A673 (cell line): Measurements from ENCODE around the gene GDF7. TPM values are rescaled to one million over a fixed set of nuclear protein-coding genes. Genes with fewer than 3 reads are reported as not detected.

Experiments used
- BruUV-seq: library from RNA; stranded (reverse); fragments of 400-500 nt; replicated peaks from 2 replicates; lab custom pipeline; 2021; lab: Mats Ljungman, UMichigan
- CTCF ChIA-PET: fragments of 300-600 bp; sonication (Branson Sonifier 250); formaldehyde crosslinking; loops from one replicate; lab custom pipeline; 2022; ENCODE audit warnings: antibody characterized with exemption; lab: Charles Lee
- POLR2A ChIA-PET: fragments of 300-600 bp; sonication (Branson Sonifier 250); formaldehyde crosslinking; loops from one replicate; lab custom pipeline; 2022; ENCODE audit warnings: antibody characterized with exemption; ENCODE audit not compliant: low non-redundant PET; lab: Charles Lee
- DNase-seq: peaks from one replicate; pipeline ENCODE4 v3.0.0-alpha.2; 2015; ENCODE audit warnings: low spot score
- H3K27ac ChIP-seq: fragments of 200-600 bp; sonication (generic); 2 replicates; pipeline ENCODE4 v1.5.1; 2016; ENCODE audit warnings: mixed run types, low read depth, mild to moderate bottlenecking, mixed read lengths, antibody characterized with exemption, low read length; ENCODE audit not compliant: poor library complexity, severe bottlenecking
- H3K27me3 ChIP-seq: fragments of 200-600 bp; sonication (generic); replicated peaks from 2 replicates; pipeline ENCODE4 v1.6.1; 2017; ENCODE audit warnings: mixed run types, low read depth, mild to moderate bottlenecking, mixed read lengths, antibody characterized with exemption, low read length; ENCODE audit not compliant: insufficient read depth, poor library complexity
- H3K36me3 ChIP-seq: fragments of 200-600 bp; sonication (generic); 2 replicates; pipeline ENCODE4 v1.6.1; 2016; ENCODE audit warnings: mixed run types, mild to moderate bottlenecking, mixed read lengths, antibody characterized with exemption, low read length; ENCODE audit not compliant: insufficient read depth, poor library complexity, severe bottlenecking
- H3K4me1 ChIP-seq: fragments of 200-600 bp; sonication (generic); 2 replicates; pipeline ENCODE4 v1.6.1; 2017; ENCODE audit warnings: mixed run types, mild to moderate bottlenecking, mixed read lengths, antibody characterized with exemption, low read length; ENCODE audit not compliant: insufficient read depth, poor library complexity, severe bottlenecking
- H3K4me3 ChIP-seq: fragments of 200-600 bp; sonication (generic); 2 replicates; pipeline ENCODE4 v1.5.1; 2016; ENCODE audit warnings: low read depth, mixed run types, mild to moderate bottlenecking, mixed read lengths, low read length; ENCODE audit not compliant: poor library complexity, severe bottlenecking
- H3K9me3 ChIP-seq: fragments of 200-600 bp; sonication (generic); 2 replicates; pipeline ENCODE4 v1.6.1; 2016; ENCODE audit warnings: mixed run types, low read depth, mild to moderate bottlenecking, mixed read lengths, antibody characterized with exemption, low read length; ENCODE audit not compliant: poor library complexity, severe bottlenecking
- EZH2 ChIP-seq: fragments of 200-600 bp; sonication (generic); IDR thresholded peaks from 2 replicates; pipeline ENCODE4 v1.6.1; 2017; ENCODE audit warnings: borderline replicate concordance, low read depth, mild to moderate bottlenecking, mixed read lengths, antibody characterized with exemption, low read length; ENCODE audit not compliant: poor library complexity, severe bottlenecking
- intact Hi-C: fragments of 100-400 bp; cut with micrococcal nuclease; formaldehyde crosslinking; loops from one replicate; pipeline ENCODE4 v1.10.0; 2022; ENCODE audit not compliant: unreplicated experiment
- total RNA-seq: library from RNA; stranded (reverse); gene quantifications from 2 replicates; pipeline ENCODE4 v1.2.3, GENCODE V29; 2021
- TF ChIP-seq, protein P1 (sequence below): fragments of 300-800, 200-600 bp; sonication (generic); conservative IDR thresholded peaks from 2 replicates; pipeline ENCODE4 v1.5.1; 2017; ENCODE audit warnings: low read depth, mild to moderate bottlenecking, antibody characterized with exemption, low read length, moderate library complexity, mixed read lengths

The GDF7 gene
- total RNA-seq, 1 experiment from 2014 or later = not detected

DNA sequence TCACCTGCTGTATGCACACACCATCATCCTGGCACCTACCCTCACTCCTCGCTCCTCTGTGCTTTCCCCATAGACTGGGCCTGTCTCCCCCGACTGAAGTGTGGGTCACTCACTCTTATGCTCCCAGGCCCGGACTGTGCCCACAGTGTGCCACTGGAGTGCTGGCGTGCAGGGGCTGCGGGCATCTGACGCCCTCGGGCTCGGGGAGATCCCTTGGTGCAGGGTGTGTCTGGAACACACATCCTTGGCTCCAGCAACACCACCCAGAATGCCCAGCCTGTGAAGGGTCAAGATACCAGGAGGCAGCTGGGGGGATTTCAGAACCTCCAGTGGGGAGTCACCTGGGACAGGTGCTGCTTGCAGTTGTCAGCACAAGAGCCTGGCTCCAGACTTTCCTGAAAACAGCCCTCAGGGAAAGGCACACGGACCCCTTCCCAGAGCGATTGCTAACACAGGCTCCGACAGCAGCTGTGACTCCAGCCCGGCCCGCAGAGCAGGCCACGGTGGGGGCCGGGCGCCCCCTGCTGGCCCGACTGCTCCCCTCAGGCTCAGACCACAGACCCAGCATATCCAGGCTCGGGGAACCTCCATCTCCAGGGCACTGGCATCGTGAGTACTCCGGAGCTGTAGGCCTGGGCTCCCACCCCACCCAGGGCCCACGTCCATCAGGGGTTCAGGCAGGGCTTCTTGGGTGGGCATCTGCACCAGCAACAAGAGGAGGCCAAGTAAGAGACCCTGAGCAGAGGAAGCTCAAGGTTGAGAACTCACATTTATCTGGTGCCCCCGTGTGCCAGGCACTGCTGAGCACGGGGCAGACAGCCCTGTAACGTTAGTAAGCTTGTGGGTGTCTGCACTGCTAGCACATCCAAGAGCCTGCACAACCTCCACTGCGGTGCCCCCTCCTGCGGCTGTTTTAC lies 24.6 kb upstream of the GDF7 start:
- POLR2A ChIA-PET = interaction anchor here (1.2 kb wide), 1 partner anchor 196 kb away, joined by 7 read pairs; the partner anchor contains the start of gene RHOB
- Histone ChIP-seq H3K27me3 (no peaks in the 10 kb centered on the region), H3K36me3 (no peaks in the 10 kb centered on the region), H3K9me3 (no peaks in the 10 kb centered on the region), H3K4me1 (no peaks in the 10 kb centered on the region), H3K4me3 (no peak overlapping the region), H3K27ac (no peak overlapping the region)
- CTCF ChIA-PET = interaction anchor here (0.6 to 2.2 kb wide), 7 partner anchors 8 to 263 kb away, joined by 3 to 18 read pairs (median 6); partner anchors contain the start of genes HS1BP3 and RHOB
- DNase-seq = peak; percentile 78
- TF ChIP-seq, protein P1, sequence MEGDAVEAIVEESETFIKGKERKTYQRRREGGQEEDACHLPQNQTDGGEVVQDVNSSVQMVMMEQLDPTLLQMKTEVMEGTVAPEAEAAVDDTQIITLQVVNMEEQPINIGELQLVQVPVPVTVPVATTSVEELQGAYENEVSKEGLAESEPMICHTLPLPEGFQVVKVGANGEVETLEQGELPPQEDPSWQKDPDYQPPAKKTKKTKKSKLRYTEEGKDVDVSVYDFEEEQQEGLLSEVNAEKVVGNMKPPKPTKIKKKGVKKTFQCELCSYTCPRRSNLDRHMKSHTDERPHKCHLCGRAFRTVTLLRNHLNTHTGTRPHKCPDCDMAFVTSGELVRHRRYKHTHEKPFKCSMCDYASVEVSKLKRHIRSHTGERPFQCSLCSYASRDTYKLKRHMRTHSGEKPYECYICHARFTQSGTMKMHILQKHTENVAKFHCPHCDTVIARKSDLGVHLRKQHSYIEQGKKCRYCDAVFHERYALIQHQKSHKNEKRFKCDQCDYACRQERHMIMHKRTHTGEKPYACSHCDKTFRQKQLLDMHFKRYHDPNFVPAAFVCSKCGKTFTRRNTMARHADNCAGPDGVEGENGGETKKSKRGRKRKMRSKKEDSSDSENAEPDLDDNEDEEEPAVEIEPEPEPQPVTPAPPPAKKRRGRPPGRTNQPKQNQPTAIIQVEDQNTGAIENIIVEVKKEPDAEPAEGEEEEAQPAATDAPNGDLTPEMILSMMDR = peak; percentile 95
- no peak for TF ChIP-seq EZH2
- BruUV-seq = no TSS peak
- intact Hi-C loops = loop anchor here (1.0 to 10.0 kb wide), 3 partner anchors 200 to 418 kb away; partner anchors contain the start of gene SDC1

DNA sequence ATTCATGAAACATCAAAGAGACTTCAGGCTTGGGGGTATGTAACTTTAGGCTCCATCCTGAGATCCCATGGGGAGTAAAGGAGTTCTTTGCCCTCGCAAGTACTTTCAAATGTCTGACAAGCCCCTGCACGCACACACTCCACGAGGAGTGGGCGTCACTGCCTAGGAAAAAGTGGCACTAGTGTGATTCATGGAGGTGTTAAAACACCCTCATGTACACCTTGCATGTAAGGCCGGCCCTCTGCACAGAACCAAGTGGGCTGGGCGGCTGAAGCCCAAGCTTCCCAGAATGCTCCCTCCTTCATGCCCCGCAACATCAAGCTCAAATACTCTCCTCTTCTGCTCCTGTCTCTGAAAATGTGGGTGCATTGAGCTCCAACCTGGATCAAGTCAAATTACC lies 23.9 kb upstream of the GDF7 start:
- DNase-seq = no peak
- no TSS peak for BruUV-seq
- Histone ChIP-seq H3K36me3 (no peaks in the 10 kb centered on the region), H3K4me3 (no peak overlapping the region), H3K27ac (no peak overlapping the region), H3K4me1 (no peaks in the 10 kb centered on the region), H3K27me3 (no peaks in the 10 kb centered on the region), H3K9me3 (no peaks in the 10 kb centered on the region)
- CTCF ChIA-PET = interaction anchor here (0.6 to 2.2 kb wide), 7 partner anchors 8 to 264 kb away, joined by 3 to 18 read pairs (median 6); partner anchors contain the start of genes HS1BP3 and RHOB
- intact Hi-C loops = loop anchor here (2.0 to 10.0 kb wide), 2 partner anchors 200 to 418 kb away; partner anchors contain the start of gene SDC1
- no peak for TF ChIP-seq EZH2
- TF ChIP-seq, protein P1 = no peak
- POLR2A ChIA-PET = interaction anchor here (1.2 kb wide), 1 partner anchor 196 kb away, joined by 7 read pairs; the partner anchor contains the start of gene RHOB

DNA sequence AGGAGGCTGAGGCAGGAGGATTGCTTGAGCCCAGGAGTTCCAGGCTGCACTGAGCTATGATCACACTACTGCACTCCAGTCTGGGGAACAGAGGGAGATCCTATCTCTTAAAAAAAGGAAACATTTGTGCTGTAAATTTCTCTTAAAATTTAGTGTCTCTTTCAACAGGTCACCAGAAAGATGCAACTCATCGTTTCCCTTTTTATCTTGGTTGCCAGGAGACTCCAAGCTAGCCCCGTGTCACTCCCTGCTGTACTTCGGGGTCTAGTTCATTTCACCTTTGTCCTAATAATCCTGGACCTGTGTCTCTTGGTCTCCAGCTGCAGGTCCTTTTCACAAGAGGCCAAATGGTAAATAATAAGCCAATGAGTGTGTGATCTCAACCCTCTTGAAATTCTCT lies 23.1 kb upstream of the GDF7 start:
- no TSS peak for BruUV-seq
- Histone ChIP-seq H3K27ac (no peak overlapping the region), H3K9me3 (no peaks in the 10 kb centered on the region), H3K27me3 (no peaks in the 10 kb centered on the region), H3K4me3 (no peak overlapping the region), H3K4me1 (no peaks in the 10 kb centered on the region), H3K36me3 (no peaks in the 10 kb centered on the region)
- intact Hi-C loops = loop anchor here (2.0 to 10.0 kb wide), 2 partner anchors 201 to 419 kb away; partner anchors contain the start of gene SDC1
- no peak for DNase-seq
- CTCF ChIA-PET = interaction anchor here (0.7 to 2.2 kb wide), 3 partner anchors 197 to 345 kb away, joined by 3 to 18 read pairs (median 3); partner anchors contain the start of gene RHOB
- POLR2A ChIA-PET = no interaction called here
- TF ChIP-seq, protein P1 = no peak
- no peak for TF ChIP-seq EZH2
